Measurements from ENCODE around the gene IFT122. TPM values are rescaled to one million over a fixed set of nuclear protein-coding genes. Genes with fewer than 3 reads are reported as not detected.

IFT122 gene
- total RNA-seq, 1 donor from 2014 or later, result 20.6 TPM

GRCh38 chr3:129429602-129430001 is 10.4 kb upstream of the IFT122 start:
- TF ChIP-seq CTCF (IDR thresholded peaks at IDR 0.05; ENCODE audit: partially characterized antibody, unreplicated experiment), result no peak
- H3K9me3 Mint-ChIP-seq (ENCODE audit: unreplicated experiment), result no peaks in the 10 kb centered on the region
- H3K36me3 Mint-ChIP-seq (ENCODE audit: unreplicated experiment), result no peaks in the 10 kb centered on the region
- peaks cover 8% of the 10 kb centered on the region for H3K27me3 Mint-ChIP-seq (ENCODE audit: unreplicated experiment)
- H3K4me3 Mint-ChIP-seq (ENCODE audit: unreplicated experiment), result no peak overlapping the region
- no peak for DNase-seq
- H3K4me1 Mint-ChIP-seq (ENCODE audit: low read depth, unreplicated experiment), result peaks cover 11% of the 10 kb centered on the region
- no peak overlapping the region for H3K27ac Mint-ChIP-seq (ENCODE audit: unreplicated experiment)

- H3K9me3 Mint-ChIP-seq (ENCODE audit: unreplicated experiment), result no peaks in the 10 kb centered on the region
- H3K36me3 Mint-ChIP-seq (ENCODE audit: unreplicated experiment), result no peaks in the 10 kb centered on the region
- H3K27me3 Mint-ChIP-seq (ENCODE audit: unreplicated experiment), result peaks cover 3% of the 10 kb centered on the region
- peaks cover 7% of the 10 kb centered on the region for H3K4me1 Mint-ChIP-seq (ENCODE audit: low read depth, unreplicated experiment)
- no peak overlapping the region for H3K27ac Mint-ChIP-seq (ENCODE audit: unreplicated experiment)
- DNase-seq, result no peak
- TF ChIP-seq CTCF (IDR thresholded peaks at IDR 0.05; ENCODE audit: partially characterized antibody, unreplicated experiment), result no peak
- H3K4me3 Mint-ChIP-seq (ENCODE audit: unreplicated experiment), result no peak overlapping the region
Measured at GRCh38 chr3:129432036-129432435, 8.0 kb upstream of the IFT122 start.

- Mint-ChIP-seq H3K27ac (ENCODE audit: unreplicated experiment) (no peak overlapping the region), H3K27me3 (ENCODE audit: unreplicated experiment) (peaks cover 3% of the 10 kb centered on the region), H3K9me3 (ENCODE audit: unreplicated experiment) (no peaks in the 10 kb centered on the region), H3K4me3 (ENCODE audit: unreplicated experiment) (no peak overlapping the region), H3K36me3 (ENCODE audit: unreplicated experiment) (no peaks in the 10 kb centered on the region), H3K4me1 (ENCODE audit: low read depth, unreplicated experiment) (peaks cover 7% of the 10 kb centered on the region)
- no peak for TF ChIP-seq CTCF (IDR thresholded peaks at IDR 0.05; ENCODE audit: partially characterized antibody, unreplicated experiment)
- DNase-seq, result no peak
Measured at GRCh38 chr3:129432671-129433070, 7.4 kb upstream of the IFT122 start.

- no peak for TF ChIP-seq CTCF (IDR thresholded peaks at IDR 0.05; ENCODE audit: partially characterized antibody, unreplicated experiment)
- no peaks in the 10 kb centered on the region for H3K9me3 Mint-ChIP-seq (ENCODE audit: unreplicated experiment)
- H3K27ac Mint-ChIP-seq (ENCODE audit: unreplicated experiment), result no peak overlapping the region
- no peaks in the 10 kb centered on the region for H3K27me3 Mint-ChIP-seq (ENCODE audit: unreplicated experiment)
- no peaks in the 10 kb centered on the region for H3K36me3 Mint-ChIP-seq (ENCODE audit: unreplicated experiment)
- peaks cover 6% of the 10 kb centered on the region for H3K4me1 Mint-ChIP-seq (ENCODE audit: low read depth, unreplicated experiment)
- H3K4me3 Mint-ChIP-seq (ENCODE audit: unreplicated experiment), result no peak overlapping the region
- no peak for DNase-seq
Measured at GRCh38 chr3:129433565-129433964, 6.5 kb upstream of the IFT122 start.

DNA sequence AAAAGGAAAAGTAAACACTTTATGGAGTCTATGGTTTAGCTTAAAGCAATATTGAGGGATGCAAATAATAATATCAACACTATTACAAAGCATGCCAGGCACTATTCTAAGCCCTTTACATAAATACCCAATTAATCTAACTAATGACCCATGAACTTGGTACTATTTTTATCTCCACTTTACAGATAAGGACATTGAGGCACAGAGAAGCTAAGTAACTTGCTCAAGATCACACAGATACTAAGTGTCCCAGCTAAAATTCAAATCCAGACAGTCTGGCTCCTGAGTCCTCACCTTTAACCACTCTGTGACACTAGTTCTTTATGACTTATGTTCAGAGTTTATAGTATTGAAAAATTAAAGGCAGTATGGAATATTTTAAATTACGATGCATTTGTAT is 5.9 kb upstream of the IFT122 start:
- no peak overlapping the region for H3K27ac Mint-ChIP-seq (ENCODE audit: unreplicated experiment)
- no peaks in the 10 kb centered on the region for H3K27me3 Mint-ChIP-seq (ENCODE audit: unreplicated experiment)
- no peaks in the 10 kb centered on the region for H3K9me3 Mint-ChIP-seq (ENCODE audit: unreplicated experiment)
- no peaks in the 10 kb centered on the region for H3K36me3 Mint-ChIP-seq (ENCODE audit: unreplicated experiment)
- TF ChIP-seq CTCF (IDR thresholded peaks at IDR 0.05; ENCODE audit: partially characterized antibody, unreplicated experiment), result no peak
- no peak overlapping the region for H3K4me3 Mint-ChIP-seq (ENCODE audit: unreplicated experiment)
- no peak for DNase-seq
- peaks cover under 1% of the 10 kb centered on the region for H3K4me1 Mint-ChIP-seq (ENCODE audit: low read depth, unreplicated experiment)

Measured in glutamatergic neuron (in vitro differentiated cells).